K562 treated with DMSO at 1 percent for 4 hours (cell line): ENCODE measurements around the gene TRAF1. TPM values are rescaled to one million over a fixed set of nuclear protein-coding genes. Genes with fewer than 3 reads are reported as not detected.

Source experiments
- total RNA-seq: library from RNA; unstranded; fragments of 300-600 nt; gene quantifications from 2 replicates; pipeline ENCODE4 v1.2.3, GENCODE V29; 2022; ENCODE audit not compliant: insufficient read depth

Gene TRAF1, protein sequence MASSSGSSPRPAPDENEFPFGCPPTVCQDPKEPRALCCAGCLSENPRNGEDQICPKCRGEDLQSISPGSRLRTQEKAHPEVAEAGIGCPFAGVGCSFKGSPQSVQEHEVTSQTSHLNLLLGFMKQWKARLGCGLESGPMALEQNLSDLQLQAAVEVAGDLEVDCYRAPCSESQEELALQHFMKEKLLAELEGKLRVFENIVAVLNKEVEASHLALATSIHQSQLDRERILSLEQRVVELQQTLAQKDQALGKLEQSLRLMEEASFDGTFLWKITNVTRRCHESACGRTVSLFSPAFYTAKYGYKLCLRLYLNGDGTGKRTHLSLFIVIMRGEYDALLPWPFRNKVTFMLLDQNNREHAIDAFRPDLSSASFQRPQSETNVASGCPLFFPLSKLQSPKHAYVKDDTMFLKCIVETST
- not detected in 2 replicates for total RNA-seq

DNA sequence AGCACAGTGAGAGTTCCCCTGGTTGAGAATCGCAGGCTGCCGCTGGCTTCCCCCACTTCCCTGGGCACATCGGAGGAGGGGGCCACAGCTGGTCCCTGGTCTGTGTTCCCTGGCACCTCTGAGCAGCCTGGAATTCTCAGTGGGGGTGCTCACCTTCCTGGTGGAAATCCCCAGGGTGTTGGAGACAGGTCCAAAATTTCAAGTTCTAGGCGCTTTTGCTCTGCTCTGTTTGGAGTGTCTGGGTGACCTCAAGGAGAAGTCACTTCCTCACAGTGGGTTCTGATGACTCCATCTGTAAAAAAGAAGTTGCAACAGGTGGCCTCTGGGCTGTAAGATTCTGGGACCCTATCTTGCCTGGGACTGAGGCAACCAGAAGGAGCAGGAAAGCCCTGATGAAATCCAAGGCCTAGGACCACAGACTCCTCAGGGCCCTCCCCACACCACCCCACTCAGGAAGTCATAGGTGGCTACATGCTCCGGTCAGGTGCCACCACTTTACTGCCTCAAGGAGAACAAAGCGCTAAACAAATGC, at the start of gene TRAF1:
TSS of gene TRAF1 (minus strand) at position 400 of the 532 bp plus-strand sequence. CDS start 721 bp downstream, outside the sequence.

GRCh38 chr9:120876842-120877240, 49.8 kb downstream of the TRAF1 start, which contains the start of gene PHF19:
TSS of gene PHF19 (minus strand) at chr9:120877188. CDS start at chr9:120874741, 2,447 bp downstream.

Other genes with a start within 250 kb of the TRAF1 start
- gene MEGF9, start 212.3 kb downstream of the TRAF1 start, total RNA-seq = 6.7 and 7.4 TPM in 2 replicates
- 13.4 and 20.5 TPM in 2 replicates for gene FBXW2, start 133.4 kb downstream of the TRAF1 start, total RNA-seq
- gene PSMD5, start 83.9 kb downstream of the TRAF1 start, total RNA-seq = 37.1 and 51.1 TPM in 2 replicates
- gene PHF19, start 49.6 kb downstream of the TRAF1 start, total RNA-seq = 113 and 145 TPM in 2 replicates
- gene C5, start 123.5 kb upstream of the TRAF1 start, total RNA-seq = 0.76 and 0.79 TPM in 2 replicates
- 16.1 and 16.7 TPM in 2 replicates for gene CNTRL, start 148.2 kb upstream of the TRAF1 start, total RNA-seq